Fibroblast of lung (primary cell): ENCODE results near the gene CALCOCO2. TPM values are rescaled to one million over a fixed set of nuclear protein-coding genes. Genes with fewer than 3 reads are reported as not detected.

Experiments
- DNase-seq, 2 donors: peaks; one replicate each; pipeline versions ENCODE4 v3.0.0 to v3.0.0-alpha.2; 2010; ENCODE audit warnings: low read depth in 2 of 2
- H2AFZ ChIP-seq: 2 replicates; pipeline ENCODE4 v1.5.1; 2012; ENCODE audit warnings: low read length, control low read depth, inconsistent platforms
- H3K27ac ChIP-seq: 2 replicates; pipeline ENCODE4 v1.5.1; 2011; ENCODE audit warnings: low read length, control low read depth; ENCODE audit not compliant: insufficient read depth
- H3K27me3 ChIP-seq: 2 replicates; pipeline ENCODE4 v1.5.1; 2011; ENCODE audit warnings: mild to moderate bottlenecking, low read length; ENCODE audit not compliant: control insufficient read depth, insufficient read depth
- H3K36me3 ChIP-seq: 2 replicates; pipeline ENCODE4 v1.5.1; 2011; ENCODE audit warnings: low read length; ENCODE audit not compliant: control insufficient read depth, insufficient read depth
- H3K4me1 ChIP-seq: 2 replicates; pipeline ENCODE4 v1.5.1; 2011; ENCODE audit warnings: low read length; ENCODE audit not compliant: control insufficient read depth, insufficient read depth; ENCODE audit errors: extremely low read depth
- H3K4me2 ChIP-seq: 2 replicates; pipeline ENCODE4 v1.5.1; 2011; ENCODE audit warnings: low read length, control low read depth; ENCODE audit not compliant: insufficient read depth; ENCODE audit errors: extremely low read depth
- H3K4me3 ChIP-seq, 4 experiments: fragments of 200-600 bp in 1 of 4; sonication (generic) in 1 of 4; replicated peaks in 1 of 4; 2 replicates each; pipeline ENCODE4 v1.5.1; 2011 to 2016; ENCODE audit warnings: low read length in 4 of 4, low read depth in 3 of 4, mild to moderate bottlenecking in 3 of 4, control low read depth in 2 of 4, inconsistent platforms in 1 of 4, mixed read lengths in 1 of 4; ENCODE audit not compliant: insufficient read depth in 1 of 4; ENCODE audit errors: control extremely low read depth in 1 of 4
- H3K79me2 ChIP-seq: 2 replicates; pipeline ENCODE4 v1.5.1; 2012; ENCODE audit warnings: mild to moderate bottlenecking, low read length, inconsistent platforms; ENCODE audit not compliant: control insufficient read depth, insufficient read depth
- H3K9ac ChIP-seq: 2 replicates; pipeline ENCODE4 v1.5.1; 2011; ENCODE audit warnings: mild to moderate bottlenecking, low read length, control low read depth; ENCODE audit not compliant: insufficient read depth
- H3K9me3 ChIP-seq: 2 replicates; pipeline ENCODE4 v1.5.1; 2012; ENCODE audit warnings: low read depth, low read length; ENCODE audit not compliant: control insufficient read depth, insufficient read depth
- H4K20me1 ChIP-seq: 2 replicates; pipeline ENCODE4 v1.5.1; 2011; ENCODE audit warnings: low read length; ENCODE audit not compliant: control insufficient read depth, insufficient read depth; ENCODE audit errors: extremely low read depth
- EZH2 ChIP-seq: IDR thresholded peaks from 2 replicates; pipeline ENCODE4 v1.5.1; 2012; ENCODE audit warnings: low read length, control low read depth, mild to moderate bottlenecking; ENCODE audit errors: missing control alignments
- polyA plus RNA-seq, 2 donors: library from polyadenylated mRNA; depleted of rRNA in 1 of 2; stranded (reverse) in 1 of 2; unstranded in 1 of 2; fragments of >200 nt; gene quantifications; 2 replicates each; pipeline ENCODE4 v1.2.1, GENCODE V29; 2011 to 2012; ENCODE audit warnings: missing spikeins in 1 of 2
- total RNA-seq: library from RNA; depleted of rRNA; stranded (reverse); fragments of >200 nt; gene quantifications from 2 replicates; pipeline ENCODE4 v1.2.1, GENCODE V29; 2014
- TF ChIP-seq, protein P1 (sequence below), 2 donors: IDR thresholded peaks in 1 of 2; conservative IDR thresholded peaks in 1 of 2; 1 replicate in 1 of 2; 2 replicates in 1 of 2; pipeline ENCODE4 v1.5.1; 2011 to 2012; ENCODE audit warnings: low read length in 2 of 2, control low read depth in 1 of 2, inconsistent platforms in 1 of 2, low read depth in 1 of 2, mild to moderate bottlenecking in 1 of 2

CALCOCO2 gene
- total and polyA plus RNA-seq, 2 donors (not counting 1 experiment from before 2014, with no cell fraction given) = 65.1 to 164 TPM

DNA sequence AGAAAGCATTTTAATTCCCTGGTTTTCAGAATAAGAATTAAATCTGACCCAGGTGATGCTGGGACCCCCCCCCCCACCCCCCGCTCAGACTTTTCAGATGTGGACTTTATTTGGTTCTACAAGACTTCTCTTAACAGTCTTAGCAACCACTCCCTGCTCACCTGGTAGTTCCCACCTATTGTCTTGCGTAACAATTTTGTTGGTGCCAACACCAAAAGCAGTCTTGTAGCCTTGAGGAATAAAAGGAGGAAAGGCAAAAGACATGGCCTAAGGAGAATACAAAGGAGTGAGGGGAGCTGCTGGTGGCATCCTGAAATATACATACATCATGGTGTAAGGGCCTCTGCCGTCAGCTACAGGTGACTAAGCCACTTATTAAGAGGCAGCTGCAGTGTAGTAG is 18.8 kb upstream of the CALCOCO2 start:
- Histone ChIP-seq H4K20me1 (no peaks in the 10 kb centered on the region), H3K4me1 (no peaks in the 10 kb centered on the region), H2AFZ (no peak overlapping the region), H3K27ac (no peak overlapping the region), H3K79me2 (no peaks in the 10 kb centered on the region), H3K9me3 (no peaks in the 10 kb centered on the region), H3K36me3 (no peaks in the 10 kb centered on the region), H3K4me3 (no peak overlapping the region), H3K4me2 (no peak overlapping the region), H3K27me3 (peaks cover 21% of the 10 kb centered on the region), H3K9ac (no peak overlapping the region)
- no peak for DNase-seq
- TF ChIP-seq EZH2 = no peak
- TF ChIP-seq, protein P1, sequence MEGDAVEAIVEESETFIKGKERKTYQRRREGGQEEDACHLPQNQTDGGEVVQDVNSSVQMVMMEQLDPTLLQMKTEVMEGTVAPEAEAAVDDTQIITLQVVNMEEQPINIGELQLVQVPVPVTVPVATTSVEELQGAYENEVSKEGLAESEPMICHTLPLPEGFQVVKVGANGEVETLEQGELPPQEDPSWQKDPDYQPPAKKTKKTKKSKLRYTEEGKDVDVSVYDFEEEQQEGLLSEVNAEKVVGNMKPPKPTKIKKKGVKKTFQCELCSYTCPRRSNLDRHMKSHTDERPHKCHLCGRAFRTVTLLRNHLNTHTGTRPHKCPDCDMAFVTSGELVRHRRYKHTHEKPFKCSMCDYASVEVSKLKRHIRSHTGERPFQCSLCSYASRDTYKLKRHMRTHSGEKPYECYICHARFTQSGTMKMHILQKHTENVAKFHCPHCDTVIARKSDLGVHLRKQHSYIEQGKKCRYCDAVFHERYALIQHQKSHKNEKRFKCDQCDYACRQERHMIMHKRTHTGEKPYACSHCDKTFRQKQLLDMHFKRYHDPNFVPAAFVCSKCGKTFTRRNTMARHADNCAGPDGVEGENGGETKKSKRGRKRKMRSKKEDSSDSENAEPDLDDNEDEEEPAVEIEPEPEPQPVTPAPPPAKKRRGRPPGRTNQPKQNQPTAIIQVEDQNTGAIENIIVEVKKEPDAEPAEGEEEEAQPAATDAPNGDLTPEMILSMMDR (conservative IDR thresholded peaks at IDR 0.05 in 1 of 2, IDR thresholded peaks at IDR 0.05 in 1 of 2; ENCODE audit: low read depth in 1 of 2, low read length in 2 of 2) = no peak

DNA sequence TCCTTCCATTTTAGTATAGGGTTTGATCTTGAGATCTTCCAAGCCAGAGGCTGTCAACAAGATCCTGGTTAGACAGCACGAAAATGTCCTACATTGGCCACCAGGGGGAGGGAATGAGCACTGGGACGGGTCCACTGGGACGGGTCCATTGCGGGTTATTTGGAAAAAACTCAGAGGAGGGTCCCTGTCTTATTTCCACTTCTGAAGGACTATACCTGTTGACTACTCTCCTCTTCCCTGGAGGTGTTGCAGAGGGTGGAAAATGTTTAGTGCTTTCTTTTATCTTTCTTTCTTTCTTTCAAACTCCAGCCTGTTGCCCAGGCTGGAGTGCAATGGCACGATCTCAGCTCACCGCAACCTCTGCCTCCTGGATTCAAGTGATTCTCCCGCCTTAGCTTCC is 16.3 kb upstream of the CALCOCO2 start:
- H4K20me1 ChIP-seq = no peaks in the 10 kb centered on the region
- H3K4me3 ChIP-seq = no peak overlapping the region
- H3K4me1 ChIP-seq = no peaks in the 10 kb centered on the region
- no peak overlapping the region for H3K4me2 ChIP-seq
- no peaks in the 10 kb centered on the region for H3K9me3 ChIP-seq
- TF ChIP-seq, protein P1 (conservative IDR thresholded peaks at IDR 0.05 in 1 of 2, IDR thresholded peaks at IDR 0.05 in 1 of 2; ENCODE audit: low read depth in 1 of 2, low read length in 2 of 2) = peak; percentile 70 to 90
- no peak for TF ChIP-seq EZH2
- DNase-seq = peak; percentile 11 to 51
- H3K79me2 ChIP-seq = no peaks in the 10 kb centered on the region
- H3K36me3 ChIP-seq = no peaks in the 10 kb centered on the region
- H2AFZ ChIP-seq = no peak overlapping the region
- H3K27ac ChIP-seq = no peak overlapping the region
- no peak overlapping the region for H3K9ac ChIP-seq
- peaks cover 20% of the 10 kb centered on the region for H3K27me3 ChIP-seq

DNA sequence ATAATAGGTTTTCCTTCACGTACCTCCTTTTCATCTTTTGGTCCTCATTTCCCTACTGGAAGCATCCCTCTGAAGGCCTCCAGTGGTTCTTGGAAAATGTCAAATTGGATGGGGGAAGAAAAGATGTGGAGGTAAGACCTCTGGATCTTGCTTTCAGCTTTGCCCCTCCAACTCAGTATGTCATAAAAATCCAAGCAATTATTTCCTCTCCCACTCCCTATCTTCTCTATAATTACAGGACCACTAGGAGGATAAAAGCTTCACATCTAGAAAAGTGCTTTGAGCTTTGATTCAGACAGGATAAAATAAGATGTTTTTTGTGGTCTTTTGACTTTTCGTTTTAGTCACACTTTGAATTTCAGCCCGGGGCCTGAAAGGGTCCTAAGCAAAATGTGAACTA is 15.5 kb upstream of the CALCOCO2 start:
- Histone ChIP-seq H3K27me3 (peaks cover 20% of the 10 kb centered on the region), H4K20me1 (no peaks in the 10 kb centered on the region), H3K27ac (no peak overlapping the region), H3K36me3 (no peaks in the 10 kb centered on the region), H3K79me2 (no peaks in the 10 kb centered on the region), H3K9ac (no peak overlapping the region), H3K4me2 (no peak overlapping the region), H2AFZ (no peak overlapping the region), H3K4me3 (no peak overlapping the region), H3K4me1 (no peaks in the 10 kb centered on the region), H3K9me3 (no peaks in the 10 kb centered on the region)
- TF ChIP-seq, protein P1 (conservative IDR thresholded peaks at IDR 0.05 in 1 of 2, IDR thresholded peaks at IDR 0.05 in 1 of 2; ENCODE audit: low read depth in 1 of 2, low read length in 2 of 2) = no peak
- TF ChIP-seq EZH2 = no peak
- DNase-seq = no peak
